RPMI8226 (cell line): ENCODE measurements around the gene DNAJB6.
"Not testable (repeated sequence)": the region's sequence is repeated elsewhere in the genome, so short reads cannot be mapped to it uniquely, and the experiment has no call there.

ENCODE experiments used
- DNase-seq: peaks from one replicate; pipeline ENCODE4 v3.0.0-alpha.2; 2015

DNAJB6 gene

GRCh38 chr7:157329447-157329846 lies 7.4 kb upstream of the DNAJB6 start:
- DNase-seq, result no peak

DNA sequence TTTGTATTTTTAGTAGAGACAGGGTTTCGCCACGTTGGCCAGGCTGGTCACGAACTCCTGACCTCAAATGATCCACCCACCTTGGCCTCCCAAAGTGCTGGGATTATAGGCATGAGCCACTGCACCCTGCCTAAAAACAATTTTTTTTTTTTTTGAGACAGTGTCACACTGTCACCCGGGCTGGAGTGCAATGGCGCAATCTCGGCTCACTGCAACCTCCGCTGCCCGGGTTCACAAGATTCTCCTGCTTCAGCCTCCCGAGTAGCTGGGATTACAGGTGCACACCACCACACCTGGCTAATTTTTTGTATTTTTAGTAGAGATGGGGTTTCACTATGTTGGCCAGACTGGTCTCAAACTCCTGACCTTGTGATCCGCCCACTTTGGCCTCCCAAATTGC lies 6.2 kb upstream of the DNAJB6 start:
- DNase-seq, result not testable (repeated sequence)

DNA sequence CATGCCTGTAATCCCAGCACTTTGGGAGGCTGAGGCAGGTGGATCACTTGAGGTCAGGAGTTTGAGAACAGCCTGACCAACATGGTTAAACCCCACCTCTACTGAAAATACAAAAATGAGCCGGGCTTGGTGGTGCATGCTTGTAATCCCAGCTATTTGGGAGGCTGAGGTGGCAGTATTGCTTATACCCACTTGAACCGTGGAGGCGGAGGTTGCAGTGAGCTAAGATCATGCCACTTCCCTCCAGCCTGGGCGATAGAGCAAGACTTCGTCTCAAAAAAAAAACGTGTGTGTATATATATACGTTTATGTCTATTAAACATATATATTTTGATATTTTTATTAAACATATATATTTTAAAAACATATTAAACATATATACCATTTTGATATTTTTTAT lies 5.8 kb upstream of the DNAJB6 start:
- DNase-seq, result not testable (repeated sequence)

GRCh38 chr7:157335236-157335635 lies 1.6 kb upstream of the DNAJB6 start:
- DNase-seq, result no peak

DNA sequence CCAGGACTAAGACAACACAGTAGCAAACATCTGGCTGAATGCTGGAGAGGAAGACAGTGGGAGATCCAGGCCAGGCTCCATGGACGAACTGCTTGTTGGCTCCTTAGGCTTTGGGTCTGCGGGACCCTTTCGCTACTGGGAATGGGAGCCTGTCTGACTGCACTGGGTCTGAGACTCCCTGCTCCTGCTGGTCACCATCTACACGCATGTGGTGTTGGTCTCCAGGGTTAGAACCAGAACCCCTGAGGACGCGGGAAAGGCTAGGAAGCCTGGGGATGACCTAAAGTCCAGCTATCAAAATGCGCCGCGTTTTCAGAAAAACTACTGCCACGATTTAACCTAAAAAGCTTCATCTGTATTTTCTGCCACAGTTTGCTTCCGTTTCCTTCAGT lies 817 bp upstream of the DNAJB6 start:
- no peak for DNase-seq

- peak; percentile 83 for DNase-seq
These were observed 729 bp downstream of the DNAJB6 start for GRCh38 chr7:157337316-157338149.

- DNase-seq, result peak; percentile 75
These were observed 3.2 kb downstream of the DNAJB6 start for GRCh38 chr7:157339777-157340677.

DNA sequence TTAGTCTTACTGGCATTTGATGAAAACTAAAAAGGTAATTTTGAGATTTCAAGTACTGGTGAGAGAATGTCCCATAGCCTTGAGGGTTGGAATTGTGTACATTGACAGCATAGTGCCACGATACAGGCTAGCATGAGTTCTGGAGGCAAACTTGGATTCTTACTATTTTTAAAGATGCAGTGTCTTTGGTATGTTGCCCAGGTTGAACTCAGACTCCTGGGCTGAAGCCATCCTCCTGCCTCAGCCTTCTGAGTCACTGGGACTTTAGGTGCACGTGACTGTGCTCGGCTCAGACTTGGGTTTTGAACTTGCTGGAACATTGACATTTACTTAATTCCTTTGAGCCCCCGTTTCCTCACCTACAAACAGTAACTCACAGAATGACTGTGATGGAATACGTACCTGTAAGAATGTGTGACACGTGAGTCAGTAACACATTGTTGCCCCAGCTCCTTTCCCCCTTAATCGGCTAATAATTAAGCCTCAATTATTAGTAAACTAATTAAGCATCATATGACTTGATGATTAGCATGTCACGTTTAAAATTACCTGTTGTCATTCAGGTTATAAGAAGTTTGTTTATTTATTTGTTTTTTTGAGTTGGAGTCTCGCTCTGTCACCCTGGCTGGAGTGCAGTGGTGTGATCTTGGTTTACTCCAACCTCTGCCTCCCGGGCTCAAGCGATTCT lies 10.6 kb downstream of the DNAJB6 start:
- no peak for DNase-seq

DNA sequence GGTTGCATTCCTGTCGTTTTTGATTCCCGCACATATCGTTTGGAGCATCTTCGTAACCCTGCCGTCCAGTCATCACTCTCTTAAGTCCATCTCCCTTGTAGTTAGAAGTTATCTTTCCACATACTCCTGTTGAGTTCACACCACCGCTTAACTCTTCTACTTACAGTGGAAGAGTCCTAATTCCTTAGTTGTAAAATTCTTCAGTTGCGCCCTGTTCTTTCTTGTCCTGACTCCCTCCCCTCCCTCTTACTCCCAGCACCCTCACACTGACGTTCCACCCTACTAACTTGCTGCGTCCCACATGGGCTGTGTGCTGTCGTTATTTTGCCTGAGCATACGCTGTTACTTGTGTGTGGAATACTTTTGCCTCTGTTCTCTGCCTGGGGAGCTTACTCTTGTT lies 11.7 kb downstream of the DNAJB6 start:
- no peak for DNase-seq

DNA sequence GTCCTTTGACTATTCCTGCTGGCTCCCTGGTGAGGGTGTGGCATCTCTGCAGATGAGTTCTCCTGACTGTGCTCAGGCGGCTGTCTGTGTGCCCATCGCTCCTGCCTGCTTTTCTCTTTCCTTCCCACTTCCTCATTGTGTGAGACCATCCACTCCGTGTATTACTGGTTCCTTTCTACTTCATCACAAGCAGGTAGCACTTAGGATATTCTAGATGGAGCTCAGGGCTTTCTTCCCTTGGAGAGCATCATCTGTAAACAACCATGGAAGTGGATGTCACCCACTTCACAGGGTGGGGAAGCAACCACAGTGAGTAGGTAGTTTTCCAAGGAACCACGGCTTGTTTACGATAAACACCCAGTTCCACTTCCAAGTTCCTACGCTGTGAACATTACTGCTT lies 15.7 kb downstream of the DNAJB6 start:
- DNase-seq, result no peak

DNA sequence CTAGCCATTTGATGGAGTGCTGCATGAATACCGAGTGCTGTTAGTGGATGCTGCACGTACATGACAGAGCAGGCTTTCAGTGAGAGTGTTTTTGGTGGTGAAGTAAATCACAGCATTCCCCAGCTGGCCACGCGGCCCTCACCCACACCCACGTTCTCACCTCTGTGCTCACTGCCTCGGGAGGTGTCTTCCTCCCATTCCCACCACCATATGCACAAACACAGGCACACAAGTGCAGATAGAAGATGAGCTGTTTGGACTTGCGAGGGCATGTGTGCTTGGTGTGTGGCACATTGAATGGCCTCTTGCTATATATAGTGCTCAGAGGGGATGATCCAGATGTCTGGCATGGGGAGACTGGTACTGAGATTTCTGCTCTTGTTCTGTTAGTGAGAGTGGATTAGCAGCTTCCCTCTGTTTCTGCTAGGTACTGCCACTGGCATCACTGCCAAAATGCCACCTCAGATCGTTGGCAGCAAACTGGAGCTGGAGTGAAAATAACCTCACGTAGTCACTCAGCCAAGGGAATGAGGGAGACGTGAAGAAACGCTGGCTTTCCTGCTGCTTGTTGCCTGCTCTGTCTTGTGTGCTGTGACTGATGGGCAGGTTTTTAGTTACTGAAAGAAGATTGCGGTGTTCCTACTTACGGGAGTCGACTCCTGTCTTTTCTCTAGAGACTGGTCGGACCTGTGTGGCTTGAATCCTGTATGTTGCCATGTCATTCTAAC lies 19.1 kb downstream of the DNAJB6 start:
- no peak for DNase-seq

- no peak for DNase-seq
These were observed 20.6 kb downstream of the DNAJB6 start for GRCh38 chr7:157357129-157358040.

DNA sequence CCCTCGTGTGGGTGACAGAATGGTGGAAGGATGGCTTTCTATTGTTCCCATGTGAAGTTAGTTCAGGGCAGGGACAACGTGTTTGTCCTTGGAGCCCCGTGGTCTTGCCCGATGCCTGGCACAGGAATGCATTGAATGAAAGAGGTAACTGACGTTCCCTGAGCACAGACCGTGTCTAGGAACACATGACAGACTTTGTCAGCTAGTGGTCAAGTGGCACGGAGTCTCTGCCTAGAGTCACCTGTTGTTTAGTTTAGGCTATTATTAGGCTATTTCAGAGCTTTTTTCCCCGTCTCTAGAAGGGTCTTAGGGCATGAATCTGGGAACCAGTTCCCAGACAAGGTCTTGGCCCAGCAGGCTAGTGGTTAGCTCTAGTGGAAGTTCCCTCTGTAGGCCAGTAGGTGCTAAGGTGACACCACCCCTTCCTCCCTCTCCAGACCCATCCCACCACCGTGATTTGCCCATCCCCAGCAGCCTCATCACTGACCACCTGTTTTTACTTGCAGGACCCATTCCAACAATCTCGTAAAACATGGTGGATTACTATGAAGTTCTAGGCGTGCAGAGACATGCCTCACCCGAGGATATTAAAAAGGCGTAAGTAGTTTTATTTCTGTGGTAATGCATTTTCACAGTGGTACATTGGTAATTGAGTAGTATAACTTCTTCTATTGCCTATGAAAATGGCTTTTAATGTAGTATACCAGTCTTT lies 21.4 kb downstream of the DNAJB6 start:
- no peak for DNase-seq

- DNase-seq, result no peak
These were observed 21.9 kb downstream of the DNAJB6 start for GRCh38 chr7:157358753-157359096.

DNA sequence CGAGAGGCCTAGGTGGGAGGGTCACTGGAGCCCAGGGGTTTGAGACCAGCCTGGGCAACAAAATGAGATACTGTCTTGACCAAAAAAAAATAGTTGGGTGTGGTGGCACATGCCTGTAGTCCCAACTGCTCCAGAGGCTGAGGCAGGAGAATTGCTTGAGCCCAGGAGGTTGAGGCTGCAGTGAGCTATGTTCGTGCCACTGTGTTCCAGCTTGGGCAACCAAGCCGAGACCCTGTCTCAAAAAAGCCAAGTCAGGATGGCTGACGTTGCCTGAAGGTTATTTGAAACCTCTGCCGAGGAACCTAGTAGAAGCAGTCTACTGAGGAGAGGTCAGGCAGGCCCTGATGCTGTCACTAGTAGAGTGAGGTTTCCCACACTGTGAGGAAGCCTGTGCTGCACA lies 22.8 kb downstream of the DNAJB6 start:
- no peak for DNase-seq

GRCh38 chr7:157360483-157361025 lies 23.8 kb downstream of the DNAJB6 start:
- DNase-seq, result no peak

DNA sequence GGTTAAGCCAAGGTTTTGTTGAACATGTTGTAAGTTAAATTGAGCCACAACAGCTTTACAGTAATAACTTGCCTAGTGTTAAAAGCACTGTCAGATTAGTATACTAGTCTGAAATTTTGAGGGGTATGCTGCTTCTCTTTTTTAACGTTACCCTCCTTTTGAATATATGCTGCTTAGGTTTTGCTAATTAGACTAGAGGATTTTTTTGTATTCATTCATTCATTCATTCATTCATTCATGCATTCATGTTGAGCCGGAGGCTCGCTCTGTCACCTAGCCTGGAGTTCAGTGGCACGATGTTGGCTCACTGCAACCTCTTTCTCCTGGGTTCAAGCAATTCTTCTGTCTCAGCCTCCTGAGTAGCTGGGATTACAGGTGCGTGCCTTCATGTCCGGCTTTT lies 24.7 kb downstream of the DNAJB6 start:
- DNase-seq, result no peak

- DNase-seq, result no peak
These were observed 25.9 kb downstream of the DNAJB6 start for GRCh38 chr7:157362729-157363128.

- DNase-seq, result no peak
These were observed 29.9 kb downstream of the DNAJB6 start for GRCh38 chr7:157366722-157367121.

DNA sequence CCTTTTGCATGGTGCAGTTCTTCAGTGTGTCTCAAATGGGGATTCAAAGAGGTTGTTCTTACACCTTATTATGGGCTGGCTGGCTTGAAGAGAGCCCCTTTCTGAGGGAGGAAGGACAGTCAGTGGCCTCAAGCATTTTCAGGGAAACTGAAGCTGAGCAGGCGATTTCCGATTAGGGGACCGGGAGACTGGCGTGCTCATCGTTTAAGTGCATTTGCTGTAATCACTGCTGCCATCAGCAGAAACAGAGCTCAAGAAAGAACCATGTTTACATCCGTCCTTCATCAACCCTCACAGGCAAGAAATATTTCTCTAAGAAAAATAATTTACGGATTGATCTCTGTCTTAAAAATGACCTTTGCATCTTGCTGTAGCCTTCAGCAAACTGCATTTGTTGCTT lies 32.2 kb downstream of the DNAJB6 start:
- no peak for DNase-seq

DNA sequence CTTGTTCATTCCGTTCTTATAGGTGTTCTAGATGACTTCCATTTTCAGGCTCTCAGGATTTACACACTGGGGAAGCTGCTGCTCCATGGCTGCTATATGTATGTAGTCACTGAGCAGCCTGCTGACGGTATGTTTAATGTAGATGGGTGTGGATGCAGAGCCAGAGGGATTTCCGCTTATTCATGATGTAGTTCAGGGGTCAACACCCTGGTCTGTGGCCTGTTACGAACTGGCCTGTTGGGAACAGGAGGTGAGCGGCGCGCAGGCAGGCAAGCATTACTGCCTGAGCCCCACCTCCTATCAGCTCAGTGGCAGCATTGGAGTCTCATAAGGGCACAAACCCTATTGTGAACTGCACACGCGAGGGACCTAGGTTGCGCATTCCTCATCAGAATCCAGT lies 33.9 kb downstream of the DNAJB6 start:
- no peak for DNase-seq
